GM21447 (cell line): Measurements from ENCODE around the gene DCPS.
"Not testable (repeated sequence)": the region's sequence is repeated elsewhere in the genome, so short reads cannot be mapped to it uniquely, and the experiment has no call there.

Experiments
- ATAC-seq: cut with Tn5 transposase; IDR thresholded peaks from one replicate; pipeline ENCODE4 v1.9.1; 2021; ENCODE audit not compliant: unreplicated experiment

Gene DCPS

DNA sequence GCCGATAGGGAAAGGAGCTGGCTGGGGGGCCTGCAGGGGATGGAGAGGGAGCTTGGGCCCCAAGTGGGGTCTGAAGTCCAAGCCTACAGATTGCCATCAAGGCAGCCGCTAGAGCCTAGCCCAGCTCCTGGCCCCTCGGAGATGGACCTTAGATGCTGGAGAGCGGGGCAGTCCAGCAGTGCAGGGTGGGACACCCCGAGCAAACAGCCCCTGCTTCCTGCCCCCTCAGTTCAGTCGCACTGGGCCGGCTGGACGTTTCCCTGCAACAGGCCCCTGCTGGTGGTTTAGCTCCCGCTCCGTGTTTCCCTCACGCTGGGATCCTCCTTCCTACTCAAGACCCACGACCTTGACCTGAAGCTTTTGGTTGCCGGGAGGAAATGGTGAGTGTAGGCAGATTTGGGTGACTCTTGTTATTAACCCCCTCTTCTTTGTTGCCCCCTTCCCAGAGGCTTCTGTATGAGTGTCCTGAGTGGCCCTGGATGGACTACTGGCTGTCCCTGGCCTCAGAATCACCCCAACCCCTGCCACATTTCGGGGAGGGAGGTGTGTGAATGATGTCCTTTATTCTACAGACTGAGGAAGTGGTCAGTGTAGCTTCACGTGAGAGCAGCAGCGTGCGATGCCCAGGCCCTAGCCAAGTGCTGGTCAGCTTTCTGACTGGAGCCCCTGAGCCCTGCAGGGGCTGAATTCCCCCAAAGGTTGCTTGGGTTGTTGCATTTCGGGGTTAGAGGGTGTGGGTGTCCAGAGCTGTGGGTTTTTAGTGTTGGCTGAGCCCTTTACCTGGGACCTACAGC is 54.3 kb downstream of the DCPS start:
- no peak for ATAC-seq

DNA sequence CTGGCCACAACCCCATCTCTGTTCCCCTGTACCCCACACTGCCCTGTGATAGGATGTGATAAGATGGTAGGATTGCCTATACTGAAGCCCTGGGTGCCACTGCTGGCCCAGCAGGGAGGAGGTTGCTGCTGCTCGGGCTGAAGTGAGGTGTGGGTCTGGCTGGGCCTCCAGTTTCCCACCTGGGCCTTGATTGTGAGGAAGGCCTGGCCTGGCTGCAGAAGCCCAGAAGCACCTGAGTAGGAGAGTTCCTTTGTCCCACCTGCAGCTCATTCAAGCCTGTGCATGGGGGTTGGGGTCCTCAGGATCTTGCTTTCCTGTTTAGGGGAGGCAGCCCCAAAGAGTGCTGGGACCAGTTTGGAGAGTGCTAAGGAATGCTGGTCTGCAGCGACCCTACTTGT is 54.9 kb downstream of the DCPS start:
- no peak for ATAC-seq

DNA sequence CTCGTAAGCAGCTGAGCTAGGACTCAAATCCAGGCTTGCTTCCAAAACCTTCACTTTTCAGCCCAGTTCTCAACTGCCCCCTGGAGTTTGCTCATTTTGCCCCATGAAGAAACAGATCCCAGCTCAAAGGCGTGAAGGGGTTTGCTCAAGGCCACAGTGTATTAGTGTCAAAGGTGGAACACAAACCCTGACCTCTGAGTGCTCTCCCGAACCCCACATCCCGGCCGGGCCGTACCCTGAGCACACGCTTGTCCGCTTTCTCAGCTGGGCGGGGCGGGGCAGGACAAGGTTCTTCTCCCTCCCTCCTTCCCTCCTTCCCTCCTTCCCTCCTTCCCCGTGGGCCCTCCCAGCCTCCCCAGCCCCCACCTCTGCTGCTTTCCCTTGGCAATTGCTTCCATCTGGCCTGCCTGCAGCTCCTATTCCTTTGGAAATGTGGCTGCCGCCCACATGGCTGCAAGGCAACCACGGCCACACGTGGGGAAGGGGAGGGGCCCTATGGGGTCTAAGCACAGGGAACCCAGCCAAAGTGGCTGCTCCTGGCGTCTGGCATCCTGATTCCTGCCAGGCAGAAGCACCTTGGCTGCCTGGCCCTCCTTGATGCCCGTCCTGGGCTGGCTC is 55.7 kb downstream of the DCPS start:
- ATAC-seq = no peak

DNA sequence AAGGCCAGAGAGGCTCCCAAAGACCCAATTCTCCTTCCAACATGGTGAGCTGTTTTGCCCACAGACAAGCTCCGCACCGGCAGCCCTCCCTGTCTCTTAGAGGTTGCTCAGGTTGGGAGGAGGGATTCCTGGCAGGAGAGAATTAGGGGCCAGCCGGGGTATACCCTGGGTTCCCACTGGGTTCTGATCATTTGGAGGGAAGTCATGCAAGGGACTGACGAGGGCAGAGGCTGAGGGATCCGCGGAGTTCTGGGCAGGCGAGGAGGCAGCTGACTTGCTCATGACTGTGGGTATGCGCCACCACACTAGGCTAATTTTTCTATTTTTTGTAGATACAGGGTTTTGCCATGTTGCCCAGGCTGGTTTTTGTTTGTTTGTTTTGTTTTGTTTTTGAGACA is 56.2 kb downstream of the DCPS start:
- ATAC-seq = no peak

DNA sequence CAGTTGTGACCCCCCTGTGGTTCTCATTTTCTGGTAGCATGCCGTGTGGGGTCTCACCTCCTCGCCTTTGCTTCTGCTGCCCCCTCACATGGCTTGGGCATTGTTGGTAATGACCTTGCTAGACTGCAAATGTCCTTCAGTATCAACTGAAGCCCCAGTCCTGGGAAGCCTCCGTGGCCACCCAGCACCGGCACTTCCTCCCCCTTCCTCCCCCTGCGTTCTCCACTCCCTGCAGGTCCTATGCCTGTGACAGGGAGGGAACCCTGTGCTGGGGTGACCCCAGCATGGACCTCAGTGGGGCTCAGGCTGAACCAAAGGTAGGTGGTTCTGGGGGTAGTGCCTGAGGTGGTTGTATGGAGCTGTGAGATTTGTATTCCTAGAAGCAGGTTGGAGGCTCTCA is 57.5 kb downstream of the DCPS start:
- no peak for ATAC-seq

DNA sequence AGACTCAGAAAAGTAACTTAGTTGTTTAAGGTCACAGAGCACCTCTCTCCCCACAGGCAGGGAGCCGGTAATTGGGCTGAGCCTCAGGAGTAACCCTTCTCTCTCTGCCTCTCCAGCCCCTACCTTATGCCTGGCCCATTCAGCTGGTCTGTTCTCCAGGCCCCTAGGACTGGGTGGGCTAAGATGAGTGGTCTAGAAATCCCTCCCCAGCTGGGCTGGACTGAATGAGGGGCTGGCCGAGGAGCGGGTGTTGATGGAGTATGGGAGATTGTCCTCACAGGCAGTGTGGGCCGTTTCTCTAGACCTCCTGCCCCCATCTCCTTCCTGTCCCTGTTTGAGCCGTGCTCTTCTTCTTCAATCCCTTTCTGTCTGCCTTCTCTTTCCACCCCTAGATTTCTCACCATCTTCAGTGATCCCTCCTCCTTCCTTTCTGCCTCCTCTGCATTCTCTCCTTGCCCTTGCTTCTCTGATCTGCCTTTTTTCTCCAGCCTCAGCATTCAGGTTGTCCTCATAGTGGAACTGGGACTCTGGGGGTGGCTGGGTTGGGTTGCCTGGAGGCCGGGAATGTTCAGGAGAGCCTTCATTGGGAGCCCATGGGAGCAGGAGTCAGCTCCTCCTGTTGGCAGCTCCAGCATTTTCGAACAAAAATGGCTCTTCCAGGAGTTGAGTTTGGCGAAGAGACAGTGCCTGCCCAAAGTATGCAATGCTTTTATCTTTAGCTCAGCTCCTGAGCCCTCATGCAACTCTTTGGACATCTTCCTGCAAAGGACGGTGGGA is 59.2 kb downstream of the DCPS start:
- no peak for ATAC-seq

DNA sequence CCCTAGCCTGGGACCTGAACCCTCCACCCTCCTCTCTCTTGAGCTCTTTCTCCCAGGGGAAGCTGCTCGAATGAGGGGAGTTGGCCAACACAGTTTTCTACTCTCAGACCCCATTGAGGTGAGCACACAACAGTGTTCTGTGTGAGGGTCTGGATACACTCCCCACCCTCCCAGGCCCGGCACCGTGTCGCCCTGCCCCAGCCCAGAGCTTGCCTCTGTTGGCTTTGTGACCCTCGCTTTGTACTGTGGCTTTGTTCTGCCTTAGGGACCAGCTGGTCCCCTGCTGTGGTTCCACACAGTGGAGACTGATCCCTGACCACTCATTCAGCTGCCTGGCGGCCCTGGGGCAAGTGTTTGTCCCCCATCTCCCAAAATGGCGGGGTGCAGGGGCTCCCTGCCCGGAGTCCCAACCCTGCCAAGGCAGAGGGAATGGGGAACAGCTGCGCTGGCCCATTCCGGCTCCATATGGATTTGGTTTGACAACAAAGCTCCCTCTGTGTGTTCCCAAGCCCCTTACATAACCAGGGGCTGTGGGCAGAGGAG is 59.9 kb downstream of the DCPS start:
- ATAC-seq = no peak

DNA sequence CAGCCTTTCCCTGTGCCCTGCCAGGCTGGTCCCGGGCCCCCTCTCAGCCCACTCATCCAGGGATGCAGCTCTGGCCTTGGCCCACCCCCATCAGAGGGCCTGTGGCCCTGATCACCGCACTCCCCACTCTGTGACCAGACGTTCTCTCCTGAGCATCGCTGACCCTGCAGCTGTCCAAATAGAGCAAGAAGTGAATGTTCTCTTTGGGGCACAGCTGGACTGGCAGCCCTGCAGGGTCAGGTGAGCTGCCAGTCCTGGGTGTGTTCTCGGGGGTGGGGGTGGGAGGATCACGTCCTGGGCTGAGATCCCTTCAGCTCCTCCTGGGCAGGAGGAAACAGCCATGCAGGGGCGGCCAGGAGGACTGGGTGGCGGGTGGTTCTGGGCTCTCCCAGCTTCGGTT is 60.9 kb downstream of the DCPS start:
- ATAC-seq = not testable (repeated sequence)

DNA sequence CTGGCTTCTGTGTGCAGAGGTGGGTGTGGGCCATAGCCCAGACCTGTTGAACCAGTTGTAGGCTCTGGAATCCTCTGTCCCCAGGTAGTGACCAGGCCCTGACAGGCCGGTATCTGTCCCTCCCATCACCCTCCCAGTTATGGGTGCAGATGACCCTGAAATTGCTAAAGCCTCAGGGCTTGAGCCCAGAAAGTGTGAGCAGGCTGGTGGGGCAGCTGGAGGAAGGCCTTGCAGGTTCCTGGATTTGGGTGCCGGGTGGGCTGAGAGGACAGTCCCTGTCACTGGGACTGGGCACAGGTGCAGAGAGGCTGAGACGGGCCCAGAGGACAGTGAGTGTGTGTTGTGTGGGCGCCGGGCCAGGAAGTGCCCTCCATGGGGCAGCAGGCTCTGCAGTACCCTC is 61.6 kb downstream of the DCPS start:
- ATAC-seq = not testable (repeated sequence)

DNA sequence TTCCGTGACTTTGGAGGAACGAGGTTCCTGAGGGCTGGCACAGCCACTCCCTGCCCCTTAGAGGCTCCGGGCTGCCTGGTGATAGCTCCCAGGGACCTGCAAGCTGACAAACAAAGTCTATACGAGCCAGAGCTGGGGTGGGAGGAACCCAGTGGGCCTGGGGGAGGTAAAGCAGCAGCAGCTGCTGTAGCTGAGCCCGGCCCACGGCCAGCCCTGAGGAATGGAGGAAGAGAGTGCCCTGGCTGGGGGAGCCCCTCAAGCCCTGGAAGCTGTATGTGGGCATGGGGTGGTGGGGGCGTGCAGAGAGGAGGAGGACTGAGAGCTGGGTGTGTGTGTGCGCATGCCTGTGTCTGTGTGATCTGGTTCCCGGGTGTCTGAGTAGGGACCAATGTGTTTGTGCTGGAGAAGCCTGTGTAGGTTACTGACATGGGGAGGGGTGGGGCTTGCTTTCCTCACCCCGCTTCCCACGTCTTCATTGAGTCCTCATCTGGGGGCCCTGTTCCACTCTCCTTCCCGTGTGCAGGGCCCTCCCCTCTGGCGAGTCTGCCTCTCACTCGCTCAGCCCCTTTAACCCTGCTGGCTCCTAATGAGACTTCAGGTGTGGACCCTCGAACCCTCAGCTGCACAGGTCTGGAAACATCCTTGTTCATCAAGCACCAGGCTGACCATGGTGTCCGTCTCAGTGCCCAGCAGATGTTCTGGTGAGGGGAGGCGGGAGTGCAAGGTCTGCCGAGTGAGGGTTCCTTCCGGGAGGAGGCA is 62.4 kb downstream of the DCPS start:
- ATAC-seq = no peak

DNA sequence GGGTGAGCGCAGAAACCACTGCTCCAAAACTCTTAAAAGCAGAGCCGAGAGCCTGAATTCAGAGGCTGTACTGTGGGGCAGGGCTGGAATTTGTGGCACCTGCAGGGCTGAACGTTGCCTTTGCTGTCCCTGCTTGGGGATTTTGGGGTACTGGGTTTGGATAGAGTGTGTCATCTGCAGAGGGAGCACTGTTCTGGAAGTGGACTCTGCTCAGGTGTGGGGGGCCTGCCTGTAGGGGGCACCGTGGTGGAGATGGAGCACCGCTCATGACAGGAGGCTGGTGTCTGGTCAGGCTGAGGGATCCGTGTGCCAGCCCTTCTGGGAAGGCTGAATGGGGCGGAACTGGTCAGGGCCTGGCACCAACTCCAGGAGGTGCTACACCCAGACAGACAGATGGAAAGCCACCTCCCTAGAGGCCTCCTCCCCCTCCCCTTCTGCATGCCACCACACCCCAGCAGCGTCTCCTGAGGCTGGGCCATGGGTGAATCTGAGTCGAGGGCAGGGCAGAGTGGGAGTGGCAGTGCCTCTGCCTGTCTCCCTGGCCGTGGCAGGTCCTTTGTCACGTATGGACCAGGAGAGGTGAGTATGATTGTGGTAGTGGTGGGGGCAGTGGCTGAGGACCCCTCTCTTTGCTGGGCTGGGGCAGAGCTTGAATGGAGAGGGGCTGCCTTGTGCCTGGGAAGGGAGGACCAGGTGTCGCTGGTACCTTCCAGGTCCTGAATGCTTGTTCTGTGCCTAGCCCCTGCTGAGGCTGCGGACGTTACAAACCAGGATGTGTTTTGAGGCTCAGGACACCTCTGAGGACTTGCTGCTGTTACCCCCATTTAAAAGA is 63.2 kb downstream of the DCPS start:
- ATAC-seq = not testable (repeated sequence)

DNA sequence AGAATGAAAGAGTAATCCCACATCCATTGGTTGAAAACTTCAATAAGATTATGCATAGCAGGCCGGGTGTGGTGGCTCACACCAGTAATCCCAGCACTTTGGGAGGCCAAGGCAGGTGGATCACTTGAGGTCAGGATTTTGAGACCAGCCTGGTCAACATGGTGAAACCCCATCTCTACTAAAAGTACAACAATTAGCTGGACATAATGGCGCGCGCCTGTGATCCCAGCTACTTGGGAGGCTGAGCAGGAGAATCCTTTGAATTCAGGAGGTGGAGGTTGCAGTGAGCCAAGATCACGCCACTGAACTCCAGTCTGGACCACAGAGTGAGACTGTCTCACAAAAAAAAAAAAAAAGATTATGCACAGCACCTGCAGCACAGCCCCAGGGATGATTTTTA is 63.9 kb downstream of the DCPS start:
- ATAC-seq = not testable (repeated sequence)

DNA sequence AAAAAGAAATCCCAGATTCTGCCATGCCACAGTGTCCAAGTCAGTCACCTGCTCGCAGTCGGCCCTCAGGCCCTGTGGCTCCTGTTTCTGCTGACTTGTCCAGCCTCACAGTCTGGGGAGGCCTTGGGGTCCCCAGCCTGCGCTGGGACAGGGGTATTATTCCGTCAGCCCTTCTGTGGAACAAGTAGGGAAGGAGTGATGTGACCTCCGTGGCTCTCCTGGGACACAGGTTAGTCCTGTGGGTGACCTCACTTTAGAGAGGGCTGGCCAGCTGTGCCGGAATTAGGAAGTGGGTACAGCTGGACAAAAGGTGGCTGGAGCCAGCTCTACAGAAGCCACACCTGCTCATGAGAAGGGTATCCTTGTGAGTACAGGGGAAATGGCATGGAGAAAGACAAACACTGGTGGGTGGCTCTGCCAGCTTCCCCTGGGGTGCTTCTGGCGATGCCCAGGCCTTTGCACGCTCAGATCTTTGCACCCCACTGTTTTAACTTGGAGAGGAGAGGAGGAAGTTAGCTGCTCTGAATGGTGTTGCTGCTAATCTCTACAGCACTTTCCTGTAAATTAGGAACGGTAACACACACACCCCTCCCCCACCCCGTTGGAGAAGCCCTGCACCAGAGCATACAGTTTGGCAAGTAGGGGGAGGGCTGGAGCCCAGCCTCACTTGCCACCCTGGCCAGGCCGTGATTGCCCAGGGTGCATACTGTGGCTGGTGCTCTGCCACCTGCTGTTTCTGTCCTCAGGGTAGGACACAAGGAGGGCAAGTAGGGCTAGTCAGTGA is 64.7 kb downstream of the DCPS start:
- ATAC-seq = not testable (repeated sequence)

DNA sequence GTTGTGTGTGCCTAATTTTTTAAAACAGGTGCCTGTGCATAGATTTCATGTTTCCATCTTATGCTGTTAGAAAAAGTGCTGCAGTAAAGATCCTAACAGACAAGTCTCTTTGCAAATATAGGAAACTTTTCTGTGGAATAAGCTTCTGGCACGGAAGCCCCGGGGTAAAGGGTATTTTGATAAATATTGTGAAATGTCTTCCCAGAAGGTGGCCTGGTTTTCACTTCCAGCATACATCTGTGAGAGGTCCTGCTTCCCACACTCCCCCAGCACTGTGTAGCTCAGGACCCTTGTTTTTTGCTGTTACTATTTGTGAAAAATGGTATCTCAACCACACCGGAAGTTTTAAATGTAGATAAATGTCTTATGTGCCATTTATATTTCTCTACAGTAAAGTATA is 66.2 kb downstream of the DCPS start:
- ATAC-seq = no peak

DNA sequence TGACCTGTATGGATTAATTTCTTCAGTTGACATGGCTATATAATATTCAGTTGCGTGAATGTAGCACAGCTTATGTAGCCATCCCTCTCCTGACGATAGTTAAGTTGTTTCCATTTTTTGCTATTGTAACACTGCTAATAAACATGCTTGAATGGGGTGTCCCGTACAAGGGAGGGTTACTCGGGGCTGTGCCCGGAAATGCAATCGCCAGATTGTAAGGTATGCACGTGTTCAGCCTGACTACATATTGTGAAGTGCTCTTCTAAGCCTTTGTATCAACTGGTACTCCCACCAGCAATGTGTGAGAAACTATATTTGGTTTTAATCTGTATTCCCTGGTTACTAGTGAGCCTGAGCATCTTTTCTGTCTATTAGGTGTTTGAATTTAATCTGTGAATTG is 67.7 kb downstream of the DCPS start:
- ATAC-seq = no peak

DNA sequence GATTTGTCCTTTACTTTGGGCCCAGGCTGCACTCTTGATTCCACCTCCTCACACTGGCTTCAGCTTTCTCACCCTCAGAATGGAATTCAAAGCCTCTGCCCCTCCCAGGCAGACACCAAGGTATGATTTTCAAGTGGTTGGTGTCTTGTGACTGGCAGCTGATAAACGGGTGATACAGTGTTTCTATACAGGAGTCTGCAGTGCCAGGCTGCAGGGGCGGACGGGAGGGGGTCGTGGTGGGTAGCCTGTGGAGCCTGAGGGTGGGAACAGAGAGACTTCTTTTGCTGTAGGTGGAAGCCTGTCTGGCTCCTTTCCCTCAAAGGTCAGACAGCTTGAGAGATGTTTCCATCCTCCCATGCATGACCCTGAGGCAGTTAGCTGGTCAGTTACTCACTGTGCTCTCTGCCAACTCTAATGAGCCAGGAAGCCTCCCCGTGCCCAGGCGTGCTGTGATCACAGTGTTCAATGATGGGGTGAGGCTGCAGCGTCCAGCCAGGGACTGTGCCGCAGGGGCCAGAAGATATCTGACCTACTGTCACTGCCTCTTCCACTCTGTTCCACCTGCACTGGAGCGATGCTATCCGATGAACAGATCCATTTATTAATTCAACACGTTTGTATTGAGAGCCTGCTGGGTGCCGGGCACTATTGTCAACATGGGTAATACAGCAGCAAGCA is 69.7 kb downstream of the DCPS start:
- not testable (repeated sequence) for ATAC-seq

DNA sequence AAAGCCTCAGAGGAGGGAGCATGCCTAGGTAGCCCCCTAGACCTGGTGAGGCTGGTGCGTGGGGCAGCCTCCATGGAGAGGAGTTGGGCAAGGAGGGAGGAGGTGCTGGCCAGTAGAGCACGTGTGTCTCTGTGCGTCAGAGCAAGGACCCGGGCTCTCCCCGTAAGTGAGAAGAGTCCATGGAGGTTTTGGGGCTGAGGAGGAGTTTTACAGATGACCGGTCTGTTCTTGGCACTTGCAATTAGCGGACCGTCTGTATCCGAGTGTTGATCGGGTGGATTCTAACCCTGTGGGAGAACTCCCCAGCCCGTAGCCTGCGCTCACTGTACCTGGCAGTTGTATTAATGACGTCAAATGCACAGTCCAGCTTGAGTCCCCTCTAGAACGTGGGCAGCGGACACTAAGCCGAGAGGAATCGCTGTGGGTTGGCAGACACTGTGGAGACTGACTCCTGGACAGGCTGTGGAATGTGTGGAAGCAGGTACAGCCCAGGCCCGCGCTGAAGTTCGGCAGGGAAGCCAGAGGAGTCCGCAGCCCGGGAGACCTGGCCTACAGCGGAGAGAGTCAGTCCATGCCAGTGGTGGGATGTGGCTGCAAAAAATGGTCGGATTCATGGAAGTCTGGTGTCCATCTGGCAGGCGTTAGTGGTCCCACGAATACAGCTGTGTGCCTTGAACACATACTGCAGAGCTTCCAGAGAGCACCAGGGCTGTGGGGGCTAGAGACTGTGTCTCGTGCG is 70.9 kb downstream of the DCPS start:
- ATAC-seq = not testable (repeated sequence)

DNA sequence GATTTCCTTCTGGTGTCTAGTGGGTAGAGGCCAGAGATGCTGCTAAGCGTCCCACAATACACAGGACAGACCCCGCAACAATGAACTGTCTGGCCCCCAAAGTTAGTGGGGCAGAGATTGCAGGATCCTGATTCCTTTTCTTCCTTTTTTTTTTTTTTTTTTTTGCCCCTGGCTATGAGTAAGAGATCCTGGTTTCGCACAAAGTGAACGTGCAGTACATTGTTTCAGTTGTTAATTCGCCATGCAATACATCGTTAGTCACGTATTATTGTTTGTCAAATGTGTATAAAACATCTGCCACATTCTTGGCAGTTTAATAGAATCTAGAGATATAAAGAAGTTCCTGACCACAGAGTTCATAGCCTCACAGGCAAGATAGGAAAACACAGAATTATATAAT is 71.9 kb downstream of the DCPS start:
- no peak for ATAC-seq
